ENCODE measurements around the gene MAP2K1. TPM values are rescaled to one million over a fixed set of nuclear protein-coding genes. Genes with fewer than 3 reads are reported as not detected.
"Not testable (repeated sequence)": the region's sequence is repeated elsewhere in the genome, so short reads cannot be mapped to it uniquely, and the experiment has no call there.

The MAP2K1 gene
- total and polyA plus RNA-seq, 11 donors, result 15.8 to 164 (median 39.3) TPM

GRCh38 chr15:66389098-66389858, 2.6 kb downstream of the MAP2K1 start:
- H3K27me3 ChIP-seq, result no peaks in the 10 kb centered on the region
- 89 to 92% (median 91%) methylated on average over 14 of the region's 14 CpGs for WGBS, 4 donors
- no peak for DNase-seq
- ATAC-seq, result no peak
- H3K36me3 ChIP-seq, result no peaks in the 10 kb centered on the region
- intact Hi-C loops (cut with DNase I), result loop anchor here in 1 of 10 donors (5.0 kb wide), 1 partner anchor 108 kb away; the partner anchor contains the start of gene SNAPC5
- H3K4me3 ChIP-seq, result no peak overlapping the region
- H3K4me1 ChIP-seq, result peaks cover 0 to 70% (median 20%) of the 10 kb centered on the region in 12 donors
- no peak overlapping the region for H3K27ac ChIP-seq
- H3K9me3 ChIP-seq, result no peaks in the 10 kb centered on the region
- TF ChIP-seq POLR2A (IDR thresholded peaks at IDR 0.05) (no peak), CTCF (IDR thresholded peaks at IDR 0.05) (no peak)

GRCh38 chr15:66389859-66390381, 3.2 kb downstream of the MAP2K1 start:
- no peak for ATAC-seq
- Histone ChIP-seq H3K9me3 (no peaks in the 10 kb centered on the region), H3K4me1 (peaks cover 0 to 76% (median 20%) of the 10 kb centered on the region in 12 donors), H3K27ac (peak overlapping the region in 1 of 12 donors; percentile 12), H3K36me3 (peaks cover 0 to 5% (median 0%) of the 10 kb centered on the region in 9 donors), H3K27me3 (no peaks in the 10 kb centered on the region), H3K4me3 (no peak overlapping the region)
- no peak for TF ChIP-seq CTCF (IDR thresholded peaks at IDR 0.05)
- no peak for TF ChIP-seq POLR2A (IDR thresholded peaks at IDR 0.05)
- no peak for DNase-seq
- intact Hi-C loops (cut with DNase I), result loop anchor here in 2 of 10 donors (2.0 to 10.0 kb wide), 3 partner anchors 17 to 107 kb away; partner anchors contain the start of gene SNAPC5 (in 1 of the 2)

GRCh38 chr15:66390678-66391077, 4.0 kb downstream of the MAP2K1 start:
- WGBS, 4 donors, result 46 to 69% (median 64%) methylated on average over 1 of the region's 1 CpG
- peaks cover 0 to 10% (median 0%) of the 10 kb centered on the region in 9 donors for H3K36me3 ChIP-seq
- no peak overlapping the region for H3K4me3 ChIP-seq
- TF ChIP-seq POLR2A (IDR thresholded peaks at IDR 0.05) (no peak), CTCF (IDR thresholded peaks at IDR 0.05) (no peak)
- intact Hi-C loops (cut with DNase I), result loop anchor here in 2 of 10 donors (2.0 to 10.0 kb wide), 2 partner anchors 16 to 56 kb away; no protein-coding TSS in a partner anchor
- no peak for ATAC-seq
- DNase-seq, result no peak
- H3K4me1 ChIP-seq, result peaks cover 0 to 82% (median 18%) of the 10 kb centered on the region in 12 donors
- peak overlapping the region in 1 of 12 donors; percentile 12 for H3K27ac ChIP-seq
- H3K9me3 ChIP-seq, result no peaks in the 10 kb centered on the region
- no peaks in the 10 kb centered on the region for H3K27me3 ChIP-seq

- not testable (repeated sequence) for DNase-seq, H3K27ac ChIP-seq, ATAC-seq, H3K9me3 ChIP-seq, H3K27me3 ChIP-seq, H3K4me3 ChIP-seq
- H3K36me3 ChIP-seq, result peaks cover 0 to 16% (median 0%) of the 10 kb centered on the region in 9 donors
- H3K4me1 ChIP-seq, result peaks cover 0 to 76% (median 12%) of the 10 kb centered on the region in 12 donors
- 82 to 95% (median 88%) methylated on average over 1 of the region's 1 CpG for WGBS, 4 donors
- intact Hi-C loops (cut with DNase I), result loop anchor here in 1 of 10 donors (10.0 kb wide), 1 partner anchor 58 kb away; no protein-coding TSS in a partner anchor
Measured at GRCh38 chr15:66393037-66393436, 6.3 kb downstream of the MAP2K1 start.
